CD4-positive, alpha-beta T cell treated with Interleukin-17A for 1 hour (primary cell): ENCODE results near the gene ANXA8L1.
"Not testable (repeated sequence)": the region's sequence is repeated elsewhere in the genome, so short reads cannot be mapped to it uniquely, and the experiment has no call there.

Source experiments
- DNase-seq: peaks from one replicate; pipeline ENCODE4 v3.0.0-alpha.2; 2020

ANXA8L1 gene

GRCh38 chr10:46398212-46398886 is 22.8 kb downstream of the ANXA8L1 start:
- not testable (repeated sequence) for DNase-seq

DNA sequence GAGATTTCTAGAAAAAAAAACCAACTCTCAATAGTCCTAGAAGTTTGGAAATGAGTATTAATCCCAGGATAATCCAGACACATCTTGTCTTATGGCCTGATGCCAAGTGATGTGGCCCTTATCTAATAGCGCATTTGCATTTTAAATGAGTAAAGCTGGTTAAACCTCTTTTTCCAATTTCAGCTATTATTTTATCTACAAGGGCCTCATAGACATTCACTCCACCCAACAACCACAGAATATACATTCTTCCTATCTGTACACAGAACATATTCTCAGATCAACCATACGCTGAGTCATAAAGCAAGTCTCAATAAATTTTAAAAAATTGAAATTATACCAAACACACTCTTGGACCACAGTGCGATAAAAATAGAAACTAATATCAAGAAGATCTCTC is 34.0 kb downstream of the ANXA8L1 start:
- not testable (repeated sequence) for DNase-seq

DNA sequence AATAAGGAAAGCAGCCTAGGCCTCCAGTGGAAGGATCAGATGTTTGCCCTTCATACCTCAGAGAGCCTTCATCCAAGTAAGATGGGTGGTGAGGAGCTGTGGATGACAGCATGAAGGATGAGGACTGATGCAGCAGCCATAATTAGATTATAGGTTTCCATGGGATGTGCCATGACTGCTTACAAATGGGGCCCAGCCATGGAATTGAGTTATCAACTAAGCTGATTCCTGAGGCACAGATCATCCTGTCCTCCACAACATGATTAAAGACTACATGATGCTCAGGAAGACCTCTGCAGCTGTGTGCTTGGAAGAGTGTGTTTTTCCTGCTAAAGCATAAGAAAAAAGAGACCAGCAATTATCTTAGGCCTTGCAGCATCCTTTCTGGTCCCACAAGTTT is 35.5 kb downstream of the ANXA8L1 start:
- DNase-seq: not testable (repeated sequence)

DNA sequence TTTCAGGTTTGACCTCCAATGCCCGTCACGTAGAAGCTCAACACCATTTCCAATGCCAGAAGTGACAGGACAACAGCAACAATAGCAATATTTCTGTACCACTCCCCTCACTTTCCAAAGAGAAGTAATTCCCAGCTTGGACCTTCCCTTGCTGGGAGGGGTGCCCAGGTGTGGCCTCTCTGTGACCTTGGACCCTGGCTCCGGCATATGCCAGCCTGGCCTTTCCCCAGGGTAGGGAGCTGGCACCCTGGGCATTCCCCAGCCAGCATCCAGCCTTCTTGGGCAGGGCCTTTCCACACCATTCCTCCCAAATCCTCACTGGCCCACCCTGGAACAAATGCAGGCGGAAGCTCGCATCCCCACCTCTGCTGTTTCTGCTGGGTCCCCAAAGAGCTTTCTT is 37.1 kb downstream of the ANXA8L1 start:
- DNase-seq: not testable (repeated sequence)

GRCh38 chr10:46415291-46415690 is 39.7 kb downstream of the ANXA8L1 start:
- DNase-seq: not testable (repeated sequence)

- DNase-seq: not testable (repeated sequence)
Observed at GRCh38 chr10:46418283-46418682, 42.7 kb downstream of the ANXA8L1 start.

- DNase-seq: not testable (repeated sequence)
Observed at GRCh38 chr10:46419570-46420379, 44.2 kb downstream of the ANXA8L1 start.

GRCh38 chr10:46423550-46423949 is 48.0 kb downstream of the ANXA8L1 start:
- not testable (repeated sequence) for DNase-seq

DNA sequence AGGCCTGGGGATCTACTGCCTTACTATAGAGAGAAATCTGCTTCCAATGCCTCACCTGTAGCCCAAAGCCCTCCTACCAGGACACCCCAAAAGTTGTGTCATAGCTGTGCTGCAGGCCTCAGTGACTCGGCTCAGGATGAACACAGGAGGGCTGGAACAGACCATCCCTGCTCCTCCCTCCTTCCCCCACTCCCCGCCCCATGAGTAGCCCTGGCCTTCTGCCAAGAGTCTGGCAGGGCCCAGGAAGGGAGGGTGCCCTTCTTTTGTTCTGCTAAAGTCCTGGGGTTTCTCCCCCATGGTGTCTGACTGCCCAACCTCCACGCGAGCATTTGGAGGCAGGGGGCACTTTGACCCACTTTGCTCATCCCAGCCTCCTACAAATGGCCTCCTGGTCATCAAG is 65.4 kb downstream of the ANXA8L1 start:
- DNase-seq: not testable (repeated sequence)
